Tibial artery (tissue), 4 donors: Measurements from ENCODE around the gene PNRC1.

Experiments
- DNase-seq, 2 donors: peaks; one replicate each; pipeline ENCODE4 v3.0.0-alpha.2; 2019
- H3K27ac ChIP-seq, 2 donors: fragments of 200-600 bp; sonication (generic) in 1 of 2; 1 replicate in 1 of 2; 2 replicates in 1 of 2; pipeline ENCODE4 v1.5.1; 2018 to 2019; ENCODE audit warnings: mild to moderate bottlenecking in 1 of 2
- H3K27me3 ChIP-seq, 2 donors: fragments of 200-600 bp; sonication (generic) in 1 of 2; one replicate each; pipeline versions ENCODE4 v1.5.1 to v1.6.0; 2016 to 2019
- H3K36me3 ChIP-seq, 3 donors: fragments of 200-600 bp; sonication (generic) in 2 of 3; one replicate each; pipeline ENCODE4 v1.5.1; 2016 to 2019; ENCODE audit warnings: mild to moderate bottlenecking in 2 of 3
- H3K4me1 ChIP-seq, 4 donors: fragments of 200-600 bp; sonication (generic) in 2 of 4; 1 replicate in 3 of 4; 2 replicates in 1 of 4; pipeline ENCODE4 v1.5.1; 2016 to 2019
- H3K4me3 ChIP-seq, 2 donors: fragments of 200-600 bp; sonication (generic) in 1 of 2; 1 replicate in 1 of 2; 2 replicates in 1 of 2; pipeline ENCODE4 v1.5.1; 2018 to 2019; ENCODE audit warnings: mild to moderate bottlenecking in 2 of 2
- H3K9me3 ChIP-seq, 3 donors: fragments of 200-600 bp; sonication (generic) in 1 of 3; one replicate each; pipeline ENCODE4 v1.5.1; 2016 to 2019
- intact Hi-C: fragments of 100-400 bp; cut with DNase I; formaldehyde crosslinking; loops from one replicate; pipeline ENCODE4 v1.15.0; 2023; ENCODE audit warnings: low total_unique reads
- TF ChIP-seq, protein P1 (sequence below), 2 experiments: fragments of 200-600 bp in 1 of 2; fragments of 450-650 bp in 1 of 2; IDR thresholded peaks; one replicate each; pipeline ENCODE4 v1.5.1; 2017 to 2019; ENCODE audit warnings: antibody characterized with exemption in 2 of 2, mild to moderate bottlenecking in 1 of 2, moderate library complexity in 1 of 2

The PNRC1 gene

DNA sequence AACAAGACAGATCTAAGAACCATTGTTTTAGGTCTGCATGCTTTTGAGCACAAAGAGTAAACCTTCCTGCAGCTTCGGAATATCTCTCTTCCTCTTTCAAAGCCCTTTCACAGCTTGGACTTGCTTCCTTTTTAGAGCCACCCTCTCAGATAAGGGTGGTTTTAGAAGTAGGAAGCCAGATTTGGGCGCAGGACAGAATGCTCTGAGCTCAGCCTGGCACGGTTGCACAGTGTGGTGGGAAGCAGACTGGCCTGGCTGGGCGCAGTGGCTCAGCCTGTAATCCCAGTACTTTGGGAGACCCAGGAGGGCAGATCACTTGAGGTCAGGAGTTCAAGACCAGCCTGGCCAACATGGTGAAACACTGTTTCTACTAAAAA lies 35.6 kb upstream of the PNRC1 start:
- Histone ChIP-seq H3K36me3 (no peaks in the 10 kb centered on the region), H3K9me3 (no peaks in the 10 kb centered on the region), H3K27me3 (no peaks in the 10 kb centered on the region), H3K4me1 (no peaks in the 10 kb centered on the region), H3K27ac (no peak overlapping the region), H3K4me3 (no peak overlapping the region)
- intact Hi-C loops = no loop called here
- TF ChIP-seq, protein P1, sequence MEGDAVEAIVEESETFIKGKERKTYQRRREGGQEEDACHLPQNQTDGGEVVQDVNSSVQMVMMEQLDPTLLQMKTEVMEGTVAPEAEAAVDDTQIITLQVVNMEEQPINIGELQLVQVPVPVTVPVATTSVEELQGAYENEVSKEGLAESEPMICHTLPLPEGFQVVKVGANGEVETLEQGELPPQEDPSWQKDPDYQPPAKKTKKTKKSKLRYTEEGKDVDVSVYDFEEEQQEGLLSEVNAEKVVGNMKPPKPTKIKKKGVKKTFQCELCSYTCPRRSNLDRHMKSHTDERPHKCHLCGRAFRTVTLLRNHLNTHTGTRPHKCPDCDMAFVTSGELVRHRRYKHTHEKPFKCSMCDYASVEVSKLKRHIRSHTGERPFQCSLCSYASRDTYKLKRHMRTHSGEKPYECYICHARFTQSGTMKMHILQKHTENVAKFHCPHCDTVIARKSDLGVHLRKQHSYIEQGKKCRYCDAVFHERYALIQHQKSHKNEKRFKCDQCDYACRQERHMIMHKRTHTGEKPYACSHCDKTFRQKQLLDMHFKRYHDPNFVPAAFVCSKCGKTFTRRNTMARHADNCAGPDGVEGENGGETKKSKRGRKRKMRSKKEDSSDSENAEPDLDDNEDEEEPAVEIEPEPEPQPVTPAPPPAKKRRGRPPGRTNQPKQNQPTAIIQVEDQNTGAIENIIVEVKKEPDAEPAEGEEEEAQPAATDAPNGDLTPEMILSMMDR (IDR thresholded peaks at IDR 0.05) = no peak
- peak in 1 of 2 donors; percentile 43 for DNase-seq

DNA sequence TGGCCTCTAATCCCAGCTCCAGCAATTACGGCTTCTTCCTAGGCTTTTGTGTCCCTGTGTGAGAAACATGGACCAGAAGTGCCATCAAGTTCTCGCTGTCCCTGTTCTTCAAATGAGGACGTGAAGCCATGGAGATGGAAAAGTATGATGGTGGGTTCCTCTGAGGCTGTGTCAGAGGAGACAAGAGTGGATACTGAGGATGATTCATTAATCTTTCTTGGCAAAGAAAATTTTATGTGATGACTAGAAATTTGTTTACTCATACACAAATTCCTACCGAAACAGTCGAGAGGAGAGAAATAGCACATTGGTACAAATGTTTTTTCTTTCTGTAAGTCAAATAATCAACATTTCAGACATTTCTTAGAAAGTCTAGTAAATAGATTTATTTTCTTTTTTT lies 35.0 kb upstream of the PNRC1 start:
- TF ChIP-seq, protein P1 (IDR thresholded peaks at IDR 0.05) = no peak
- no peak for DNase-seq
- H3K9me3 ChIP-seq = no peaks in the 10 kb centered on the region
- H3K36me3 ChIP-seq = no peaks in the 10 kb centered on the region
- H3K27me3 ChIP-seq = no peaks in the 10 kb centered on the region
- no peak overlapping the region for H3K27ac ChIP-seq
- H3K4me1 ChIP-seq = peaks cover 0 to 5% (median 3%) of the 10 kb centered on the region in 4 donors
- H3K4me3 ChIP-seq = no peak overlapping the region
- intact Hi-C loops = no loop called here

DNA sequence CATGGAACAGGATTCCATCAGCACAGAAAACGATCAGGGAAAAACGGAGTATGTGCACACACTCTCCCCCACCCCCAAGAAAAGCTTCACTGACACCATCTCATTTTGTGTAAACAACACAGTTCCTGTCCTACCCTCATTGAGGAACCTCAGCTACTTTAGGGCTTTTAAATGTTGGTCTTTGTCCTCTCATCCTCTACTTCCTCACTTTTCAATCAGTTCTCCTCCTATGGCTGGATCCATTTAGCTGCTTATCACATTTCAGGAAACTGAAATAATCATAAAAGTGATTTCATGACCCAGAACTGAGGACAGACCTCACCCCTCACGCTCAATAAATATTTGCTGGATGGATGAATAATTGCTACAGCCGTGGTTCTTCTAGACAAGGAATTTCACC lies 33.1 kb upstream of the PNRC1 start:
- no peak overlapping the region for H3K4me3 ChIP-seq
- TF ChIP-seq, protein P1 (IDR thresholded peaks at IDR 0.05) = no peak
- H3K4me1 ChIP-seq = peaks cover 0 to 10% (median 6%) of the 10 kb centered on the region in 4 donors
- H3K36me3 ChIP-seq = no peaks in the 10 kb centered on the region
- H3K27me3 ChIP-seq = no peaks in the 10 kb centered on the region
- H3K9me3 ChIP-seq = no peaks in the 10 kb centered on the region
- no peak for DNase-seq
- H3K27ac ChIP-seq = no peak overlapping the region
- intact Hi-C loops = no loop called here

DNA sequence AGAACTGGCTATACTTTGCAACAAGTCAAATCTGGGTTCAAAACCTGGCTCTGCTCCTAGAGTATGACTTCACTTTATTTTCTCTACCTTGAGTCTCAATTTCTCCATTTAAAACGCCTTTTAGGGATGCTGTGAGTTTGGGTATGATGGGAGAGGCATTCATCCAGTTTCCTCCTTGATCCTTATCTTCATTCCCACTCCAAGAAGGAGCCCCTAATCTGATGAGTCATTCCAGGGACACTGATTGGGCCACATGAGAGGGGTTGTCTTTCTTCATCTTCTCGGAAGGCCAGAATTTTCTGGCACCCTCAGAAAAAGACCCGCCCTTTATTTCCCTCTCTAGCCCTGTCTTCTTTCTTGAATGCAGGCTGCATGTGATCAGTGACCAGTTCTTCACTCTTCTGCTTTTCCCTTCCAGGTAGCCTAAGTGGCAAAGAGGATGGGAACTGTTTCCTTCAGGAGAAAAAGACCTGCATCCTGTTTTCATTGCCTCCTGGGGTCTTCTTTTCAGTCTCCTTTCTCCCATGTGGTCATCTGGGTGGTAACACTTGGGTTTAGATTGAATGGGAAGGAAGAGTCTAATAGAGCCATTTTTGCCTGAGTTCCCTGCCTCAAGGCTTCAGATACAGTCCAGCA lies 32.1 kb upstream of the PNRC1 start:
- H3K9me3 ChIP-seq = no peaks in the 10 kb centered on the region
- DNase-seq = no peak
- no peak overlapping the region for H3K27ac ChIP-seq
- H3K4me1 ChIP-seq = peaks cover 0 to 10% (median 6%) of the 10 kb centered on the region in 4 donors
- H3K27me3 ChIP-seq = no peaks in the 10 kb centered on the region
- intact Hi-C loops = no loop called here
- H3K4me3 ChIP-seq = no peak overlapping the region
- TF ChIP-seq, protein P1 (IDR thresholded peaks at IDR 0.05) = no peak
- H3K36me3 ChIP-seq = no peaks in the 10 kb centered on the region

DNA sequence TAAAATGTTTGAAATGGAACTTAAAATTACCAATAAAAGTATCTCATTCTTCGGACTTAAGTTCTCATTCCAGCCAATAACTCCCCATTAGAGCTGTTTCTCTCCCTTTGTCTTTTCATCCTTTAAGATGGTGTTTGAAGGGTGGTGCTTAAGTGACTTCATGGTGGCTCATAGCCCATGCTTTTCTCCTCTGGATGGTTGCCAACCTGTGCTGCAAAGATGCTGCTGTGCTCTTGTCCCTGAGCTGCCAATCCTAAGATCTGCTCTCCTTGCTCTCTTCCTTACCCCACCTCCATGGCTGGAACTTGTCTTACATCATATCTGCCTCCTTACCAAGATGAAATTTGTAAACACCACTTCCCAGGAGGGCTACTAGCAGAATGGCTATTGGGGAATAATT lies 31.6 kb upstream of the PNRC1 start:
- Histone ChIP-seq H3K27ac (no peak overlapping the region), H3K9me3 (no peaks in the 10 kb centered on the region), H3K4me1 (peaks cover 0 to 10% (median 6%) of the 10 kb centered on the region in 4 donors), H3K4me3 (no peak overlapping the region), H3K36me3 (no peaks in the 10 kb centered on the region), H3K27me3 (no peaks in the 10 kb centered on the region)
- TF ChIP-seq, protein P1 (IDR thresholded peaks at IDR 0.05) = no peak
- intact Hi-C loops = no loop called here
- no peak for DNase-seq

DNA sequence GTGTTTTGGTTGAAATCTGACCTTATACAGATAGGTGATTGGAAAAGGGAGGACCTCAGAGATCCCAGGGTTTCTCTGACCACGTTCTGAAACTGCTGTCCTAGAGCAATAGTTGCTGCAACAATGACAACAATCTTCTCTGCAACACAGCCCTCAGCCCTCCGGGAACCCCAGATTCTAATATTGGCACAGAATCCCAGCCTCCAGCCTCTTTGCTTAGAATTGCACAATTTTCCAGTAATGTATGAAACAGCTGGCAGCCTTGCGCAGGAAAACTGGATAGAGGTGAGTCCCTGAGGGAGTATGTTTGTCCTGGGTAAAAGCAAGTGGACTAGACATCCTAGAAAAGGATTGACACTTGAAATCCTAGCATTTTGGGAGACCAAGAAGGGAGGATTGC lies 30.4 kb upstream of the PNRC1 start:
- H3K4me3 ChIP-seq = no peak overlapping the region
- no peak overlapping the region for H3K27ac ChIP-seq
- no peaks in the 10 kb centered on the region for H3K27me3 ChIP-seq
- intact Hi-C loops = no loop called here
- no peaks in the 10 kb centered on the region for H3K9me3 ChIP-seq
- no peaks in the 10 kb centered on the region for H3K36me3 ChIP-seq
- H3K4me1 ChIP-seq = peaks cover 0 to 10% (median 6%) of the 10 kb centered on the region in 4 donors
- TF ChIP-seq, protein P1 (IDR thresholded peaks at IDR 0.05) = no peak
- DNase-seq = peak; percentile 76 to 80
